T-cell (primary cell): ENCODE data around the gene TBC1D14. TPM values are rescaled to one million over a fixed set of nuclear protein-coding genes. Genes with fewer than 3 reads are reported as not detected.

Experiments
- ATAC-seq, 4 experiments: fragments of 200-7000 bp in 3 of 4; fragments of 150-1000 bp in 1 of 4; cut with Tn5 transposase; replicated peaks in 1 of 4; 1 replicate in 3 of 4; 2 replicates in 1 of 4; pipeline ENCODE4 v1.10.0; 2021; ENCODE audit warnings: moderate library complexity in 3 of 4, mild to moderate bottlenecking in 2 of 4, moderate number of reproducible peaks in 1 of 4
- CTCF ChIA-PET, 2 donors: fragments of 300-600 bp; sonication (Branson Sonifier 250); formaldehyde crosslinking; loops; one replicate each; lab custom pipeline; 2022; ENCODE audit warnings: antibody characterized with exemption in 2 of 2; lab: Charles Lee
- POLR2A ChIA-PET, 2 donors: fragments of 300-600 bp; sonication (Branson Sonifier 250); formaldehyde crosslinking; loops; one replicate each; lab custom pipeline; 2022; ENCODE audit warnings: antibody characterized with exemption in 2 of 2; lab: Charles Lee
- DNase-seq, 35 experiments: peaks; one replicate each; pipeline versions ENCODE4 v3.0.0 to v3.0.0-alpha.2; 2013 to 2023
- H3K27ac ChIP-seq: one replicate; pipeline ENCODE4 v1.5.1; 2013; ENCODE audit warnings: low read length
- H3K27me3 ChIP-seq, 2 experiments: replicated peaks in 1 of 2; 1 replicate in 1 of 2; 2 replicates in 1 of 2; pipeline versions ENCODE4 v1.6.1 to v1.7.0; 2013; ENCODE audit warnings: low read length in 1 of 2, mixed read lengths in 1 of 2; ENCODE audit not compliant: control insufficient read depth in 2 of 2, insufficient read depth in 2 of 2; ENCODE audit errors: extremely low read depth in 1 of 2
- H3K36me3 ChIP-seq, 2 donors: 1 replicate in 1 of 2; 2 replicates in 1 of 2; pipeline versions ENCODE4 v1.6.1 to v1.7.0; 2013; ENCODE audit warnings: low read length in 1 of 2; ENCODE audit not compliant: control insufficient read depth in 2 of 2, insufficient read depth in 1 of 2; ENCODE audit errors: extremely low read depth in 1 of 2
- H3K4me1 ChIP-seq, 2 experiments: 1 replicate in 1 of 2; 2 replicates in 1 of 2; pipeline versions ENCODE4 v1.6.1 to v1.7.0; 2013; ENCODE audit warnings: low read length in 2 of 2, mixed read lengths in 1 of 2; ENCODE audit not compliant: insufficient read depth in 2 of 2, control insufficient read depth in 1 of 2; ENCODE audit errors: extremely low read depth in 1 of 2
- H3K4me3 ChIP-seq, 2 donors: 1 replicate in 1 of 2; 2 replicates in 1 of 2; pipeline versions ENCODE4 v1.5.1 to v1.7.0; 2013; ENCODE audit warnings: mild to moderate bottlenecking in 2 of 2, low read length in 1 of 2, moderate library complexity in 1 of 2; ENCODE audit not compliant: control insufficient read depth in 1 of 2; ENCODE audit errors: extremely low read depth in 1 of 2
- H3K9me3 ChIP-seq: 2 replicates; pipeline ENCODE4 v1.7.0; 2013
- H3K27ac Mint-ChIP-seq, 2 donors: one replicate each; pipeline ENCODE4 v1.8.0; 2020 to 2021; ENCODE audit warnings: mild to moderate bottlenecking in 2 of 2, mixed read lengths in 2 of 2
- H3K27me3 Mint-ChIP-seq, 2 donors: one replicate each; pipeline ENCODE4 v1.8.0; 2021 to 2022; ENCODE audit warnings: mixed read lengths in 2 of 2
- H3K36me3 Mint-ChIP-seq: one replicate; pipeline ENCODE4 v1.8.0; 2021; ENCODE audit warnings: mixed read lengths
- H3K4me1 Mint-ChIP-seq, 3 donors: one replicate each; pipeline ENCODE4 v1.8.0; 2020 to 2022; ENCODE audit warnings: mixed read lengths in 3 of 3, mild to moderate bottlenecking in 1 of 3
- H3K4me3 Mint-ChIP-seq, 3 donors: one replicate each; pipeline ENCODE4 v1.8.0; 2020 to 2022; ENCODE audit warnings: mild to moderate bottlenecking in 3 of 3, mixed read lengths in 3 of 3, moderate library complexity in 3 of 3
- H3K9me3 Mint-ChIP-seq, 3 donors: one replicate each; pipeline ENCODE4 v1.8.0; 2020 to 2022; ENCODE audit warnings: mixed read lengths in 3 of 3
- whole genome bisulfite sequencing: methylation state at CpG from one replicate; pipeline ENCODE4 v1.1.5; 2013; ENCODE audit warnings: missing lambda C conversion rate; ENCODE audit not compliant: insufficient coverage; 5-methylcytosine and 5-hydroxymethylcytosine counted together
- total RNA-seq, 35 experiments: library from RNA in 6 of 35; stranded (reverse) in 6 of 35; fragments of 120-200 nt in 1 of 35; gene quantifications; one replicate each; pipeline versions ENCODE4 v1.2.1 to v1.2.4 and lab custom pipeline; 2013 to 2026

TBC1D14 gene
- total RNA-seq, 5 donors from 2014 or later (not counting 1 experiment from before 2014, with no cell fraction given), result 44.2 to 73.8 (median 62.3) TPM

GRCh38 chr4:6943885-6944225 lies 34.2 kb downstream of the TBC1D14 start:
- Histone ChIP-seq H3K4me3 (no peak overlapping the region), H3K4me1 (peaks cover 39 to 60% of the 10 kb centered on the region in 2 experiments), H3K27me3 (no peaks in the 10 kb centered on the region), H3K36me3 (peaks cover 0 to 4% of the 10 kb centered on the region in 2 donors), H3K27ac (peak overlapping the region; percentile 76), H3K9me3 (no peaks in the 10 kb centered on the region)
- H3K27ac Mint-ChIP-seq, result peak overlapping the region; percentile 94 to 96
- no peaks in the 10 kb centered on the region for H3K9me3 Mint-ChIP-seq
- WGBS, result 87% methylated on average over 3 of the region's 16 CpGs
- DNase-seq (no peak), ATAC-seq (no peak)
- ChIA-PET CTCF (no interaction called here), POLR2A (no interaction called here)
- H3K36me3 Mint-ChIP-seq, result no peaks in the 10 kb centered on the region
- H3K4me1 Mint-ChIP-seq, result peaks cover 72 to 81% (median 79%) of the 10 kb centered on the region in 3 donors
- H3K4me3 Mint-ChIP-seq, result peak overlapping the region in 2 of 3 donors; percentile 73 to 81
- H3K27me3 Mint-ChIP-seq, result no peaks in the 10 kb centered on the region

- 92% methylated on average over 18 of the region's 20 CpGs for WGBS
These were observed 34.9 kb downstream of the TBC1D14 start for GRCh38 chr4:6944301-6945051.

GRCh38 chr4:6945052-6945409 lies 35.4 kb downstream of the TBC1D14 start:
- ChIA-PET POLR2A (no interaction called here), CTCF (no interaction called here)
- 100% methylated on average over 1 of the region's 2 CpGs for WGBS
- H3K4me1 Mint-ChIP-seq, result peaks cover 68 to 75% (median 70%) of the 10 kb centered on the region in 3 donors
- H3K27me3 Mint-ChIP-seq, result no peaks in the 10 kb centered on the region
- no peak overlapping the region for H3K4me3 ChIP-seq
- no peaks in the 10 kb centered on the region for H3K27me3 ChIP-seq
- H3K36me3 Mint-ChIP-seq, result no peaks in the 10 kb centered on the region
- H3K4me1 ChIP-seq, result peaks cover 39 to 48% of the 10 kb centered on the region in 2 experiments
- H3K9me3 Mint-ChIP-seq, result no peaks in the 10 kb centered on the region
- ATAC-seq (no peak), DNase-seq (no peak)
- peak overlapping the region; percentile 94 to 96 for H3K27ac Mint-ChIP-seq
- H3K9me3 ChIP-seq, result no peaks in the 10 kb centered on the region
- H3K36me3 ChIP-seq, result peaks cover 0 to 4% of the 10 kb centered on the region in 2 donors
- peak overlapping the region in 1 of 3 donors; percentile 81 for H3K4me3 Mint-ChIP-seq
- peak overlapping the region; percentile 76 for H3K27ac ChIP-seq

More at GRCh38 chr4:6944301-6945051, 34.9 kb downstream of the TBC1D14 start:
- Mint-ChIP-seq H3K27ac (peak overlapping the region; percentile 94 to 96), H3K36me3 (no peaks in the 10 kb centered on the region), H3K27me3 (no peaks in the 10 kb centered on the region), H3K4me3 (peak overlapping the region in 1 of 3 donors; percentile 81), H3K4me1 (peaks cover 66 to 78% (median 72%) of the 10 kb centered on the region in 3 donors), H3K9me3 (no peaks in the 10 kb centered on the region)
- no peak for DNase-seq
- peaks cover 39 to 54% of the 10 kb centered on the region in 2 experiments for H3K4me1 ChIP-seq
- no peaks in the 10 kb centered on the region for H3K9me3 ChIP-seq
- peak overlapping the region; percentile 76 for H3K27ac ChIP-seq
- ChIA-PET POLR2A (no interaction called here), CTCF (no interaction called here)
- no peak for ATAC-seq
- H3K4me3 ChIP-seq, result no peak overlapping the region
- no peaks in the 10 kb centered on the region for H3K27me3 ChIP-seq
- H3K36me3 ChIP-seq, result peaks cover 0 to 4% of the 10 kb centered on the region in 2 donors

- H3K4me3 Mint-ChIP-seq, result no peak overlapping the region
- no peaks in the 10 kb centered on the region for H3K36me3 Mint-ChIP-seq
- Histone ChIP-seq H3K4me3 (no peak overlapping the region), H3K27me3 (no peaks in the 10 kb centered on the region), H3K9me3 (no peaks in the 10 kb centered on the region), H3K36me3 (peaks cover 0 to 4% of the 10 kb centered on the region in 2 donors), H3K27ac (no peak overlapping the region), H3K4me1 (peaks cover 25 to 41% of the 10 kb centered on the region in 2 experiments)
- no CpG with 5 or more reads among the region's 7 CpGs for WGBS
- ATAC-seq (no peak), DNase-seq (no peak)
- POLR2A ChIA-PET, result no interaction called here
- H3K27me3 Mint-ChIP-seq, result no peaks in the 10 kb centered on the region
- CTCF ChIA-PET, result interaction anchor here in 1 of 2 donors (0.8 kb wide), 1 partner anchor 33 kb away, joined by 3 read pairs; no protein-coding TSS in a partner anchor
- no peaks in the 10 kb centered on the region for H3K9me3 Mint-ChIP-seq
- peaks cover 64 to 73% (median 67%) of the 10 kb centered on the region in 3 donors for H3K4me1 Mint-ChIP-seq
- peak overlapping the region in 1 of 2 donors; percentile 34 for H3K27ac Mint-ChIP-seq
These were observed 36.9 kb downstream of the TBC1D14 start for GRCh38 chr4:6946497-6946896.

- ChIA-PET POLR2A (interaction anchor here in 1 of 2 donors (0.6 kb wide), 1 partner anchor 31 kb away, joined by 3 read pairs; no protein-coding TSS in a partner anchor), CTCF (no interaction called here)
- no peak for ATAC-seq
- Mint-ChIP-seq H3K27me3 (no peaks in the 10 kb centered on the region), H3K4me1 (peaks cover 60 to 69% (median 64%) of the 10 kb centered on the region in 3 donors), H3K36me3 (no peaks in the 10 kb centered on the region), H3K27ac (peak overlapping the region in 1 of 2 donors; percentile 58), H3K4me3 (no peak overlapping the region), H3K9me3 (no peaks in the 10 kb centered on the region)
- Histone ChIP-seq H3K27ac (no peak overlapping the region), H3K36me3 (peaks cover 0 to 4% of the 10 kb centered on the region in 2 donors), H3K9me3 (no peaks in the 10 kb centered on the region), H3K4me3 (no peak overlapping the region), H3K27me3 (no peaks in the 10 kb centered on the region), H3K4me1 (peaks cover 12 to 41% of the 10 kb centered on the region in 2 experiments)
- no peak for DNase-seq
- 88% methylated on average over 3 of the region's 3 CpGs for WGBS
These were observed 38.5 kb downstream of the TBC1D14 start for GRCh38 chr4:6948134-6948460.

- H3K27ac ChIP-seq, result peak overlapping the region; percentile 18
- Mint-ChIP-seq H3K9me3 (no peaks in the 10 kb centered on the region), H3K27me3 (no peaks in the 10 kb centered on the region), H3K4me3 (peak overlapping the region in 2 of 3 donors; percentile 10 to 14), H3K36me3 (no peaks in the 10 kb centered on the region), H3K27ac (peak overlapping the region; percentile 25 to 74), H3K4me1 (peaks cover 52 to 68% (median 62%) of the 10 kb centered on the region in 3 donors)
- H3K27me3 ChIP-seq, result no peaks in the 10 kb centered on the region
- CTCF ChIA-PET, result interaction anchor here in 1 of 2 donors (1.2 kb wide), 1 partner anchor 10 kb away, joined by 3 read pairs; no protein-coding TSS in a partner anchor
- DNase-seq (peak in 3 of 35 experiments; percentile 8 to 37 (median 11)), ATAC-seq (peak in 2 of 4 experiments; percentile 67 to 70)
- POLR2A ChIA-PET, result no interaction called here
- H3K4me3 ChIP-seq, result no peak overlapping the region
- no peaks in the 10 kb centered on the region for H3K36me3 ChIP-seq
- peaks cover 0 to 47% of the 10 kb centered on the region in 2 experiments for H3K4me1 ChIP-seq
- no peaks in the 10 kb centered on the region for H3K9me3 ChIP-seq
- 66% methylated on average over 13 of the region's 13 CpGs for WGBS
These were observed 42.3 kb downstream of the TBC1D14 start for GRCh38 chr4:6951880-6952381.
